ENCODE data around the gene NAT8L.

Gene NAT8L

DNA sequence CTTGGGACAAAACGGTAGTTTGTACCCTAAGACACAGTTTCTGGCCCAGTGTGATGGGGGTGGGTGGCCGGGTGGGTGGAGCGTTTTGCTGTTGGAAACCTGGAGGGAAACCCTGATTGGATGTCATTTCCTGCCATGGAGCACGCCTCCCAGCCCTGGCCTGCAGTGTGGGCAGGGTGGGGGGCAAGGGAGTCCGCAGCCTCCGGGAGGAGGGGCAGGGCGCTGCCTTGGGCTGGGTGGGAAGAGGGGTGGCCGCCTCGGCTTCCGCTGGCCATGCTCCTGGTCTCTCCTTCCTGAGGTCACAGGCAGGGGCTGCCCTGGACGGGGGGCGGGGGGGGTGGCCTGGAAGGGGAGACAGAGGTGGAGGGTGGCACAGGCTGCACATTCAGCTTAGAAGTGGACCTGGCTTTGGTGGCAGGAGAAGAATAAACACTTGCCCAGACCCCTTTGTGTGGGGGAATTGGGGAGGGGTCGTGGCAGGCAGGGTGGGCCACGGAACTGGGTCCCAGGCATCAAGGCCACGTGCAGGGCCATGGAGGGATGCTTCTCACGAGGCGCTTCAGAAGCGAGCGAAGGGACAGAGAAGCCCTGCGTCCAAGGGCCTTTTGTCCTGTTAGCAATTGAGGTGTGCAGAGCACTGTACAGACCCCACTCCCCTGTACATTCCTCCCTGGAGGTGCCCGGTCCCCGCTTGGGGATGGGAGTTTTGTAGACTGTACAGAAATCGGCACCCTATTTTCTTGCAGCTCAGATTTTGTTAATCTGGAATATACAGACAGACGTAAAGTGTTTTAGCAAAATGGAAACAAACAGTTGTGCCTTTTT lies 6.2 kb downstream of the NAT8L start:
- no peak for DNase-seq

DNA sequence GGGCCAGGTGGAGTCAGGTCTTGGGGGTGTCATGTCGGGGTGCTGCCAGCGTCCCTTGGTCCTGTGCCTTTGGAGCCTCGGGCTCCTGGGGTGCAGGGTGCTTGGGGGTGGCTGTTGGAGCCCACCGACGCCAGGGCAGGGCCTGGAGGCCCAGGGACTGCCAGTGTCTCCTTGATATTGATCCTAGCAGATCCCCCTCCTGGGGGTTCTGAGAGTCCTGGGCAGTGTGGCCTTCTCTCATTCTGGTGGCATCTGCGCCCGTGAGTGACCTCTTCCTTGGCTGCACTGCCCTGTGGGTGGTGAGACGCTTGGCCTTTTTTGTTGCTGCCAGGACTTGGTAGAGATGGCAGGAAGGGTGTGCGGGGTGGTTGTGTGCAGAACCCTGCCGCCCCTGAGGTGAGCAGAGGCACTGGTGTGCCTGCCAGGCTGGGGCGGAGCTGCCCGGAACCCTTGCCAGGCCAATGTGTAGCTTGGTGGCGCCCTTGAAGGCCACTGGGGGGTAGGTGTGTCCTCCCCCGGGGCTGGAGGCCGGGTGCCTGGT lies 7.0 kb downstream of the NAT8L start:
- DNase-seq, result no peak

DNA sequence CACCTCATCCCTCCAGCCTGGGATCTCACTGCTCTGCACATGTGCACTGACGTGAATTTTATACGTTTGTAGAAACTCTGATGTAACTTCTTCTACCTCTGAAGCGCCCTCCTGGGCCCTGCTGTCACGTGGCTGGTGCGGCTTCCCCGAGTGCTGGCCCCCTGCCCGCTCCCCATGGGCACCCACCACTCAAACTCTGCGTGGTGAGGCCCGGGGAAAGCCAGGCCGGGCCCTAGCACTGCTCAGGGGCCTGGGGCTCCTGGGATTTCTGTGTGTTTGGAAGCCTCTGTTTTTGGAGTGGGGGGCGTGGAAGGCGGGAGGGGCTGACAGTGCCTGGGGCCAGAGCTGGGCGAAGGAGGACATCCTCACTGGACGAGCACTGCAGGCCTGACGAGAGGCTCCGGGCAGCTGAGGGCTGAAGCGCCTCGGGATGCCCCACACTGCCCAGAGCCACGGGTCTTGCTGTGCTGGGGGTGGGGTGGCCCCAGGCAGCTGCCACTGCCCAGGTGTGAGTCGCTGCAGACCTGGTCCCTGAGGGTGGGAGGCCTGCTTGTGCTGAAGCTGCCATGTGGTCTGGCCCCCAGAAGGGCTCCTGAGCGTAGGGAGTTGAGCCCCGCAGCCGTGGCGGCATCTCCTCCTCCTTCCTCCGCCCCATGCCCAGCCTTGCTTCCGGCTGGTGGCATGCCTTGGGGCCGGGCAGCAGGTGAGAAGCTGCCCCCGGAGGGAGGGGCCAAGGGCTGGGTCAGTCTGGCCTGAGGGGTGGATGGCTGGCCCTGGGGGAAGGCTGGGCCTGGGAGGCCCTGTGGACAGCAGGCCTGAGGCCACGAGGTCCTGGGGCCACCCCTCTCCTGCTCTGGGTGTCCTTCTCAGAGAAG lies 7.7 kb downstream of the NAT8L start:
- no peak for DNase-seq

DNA sequence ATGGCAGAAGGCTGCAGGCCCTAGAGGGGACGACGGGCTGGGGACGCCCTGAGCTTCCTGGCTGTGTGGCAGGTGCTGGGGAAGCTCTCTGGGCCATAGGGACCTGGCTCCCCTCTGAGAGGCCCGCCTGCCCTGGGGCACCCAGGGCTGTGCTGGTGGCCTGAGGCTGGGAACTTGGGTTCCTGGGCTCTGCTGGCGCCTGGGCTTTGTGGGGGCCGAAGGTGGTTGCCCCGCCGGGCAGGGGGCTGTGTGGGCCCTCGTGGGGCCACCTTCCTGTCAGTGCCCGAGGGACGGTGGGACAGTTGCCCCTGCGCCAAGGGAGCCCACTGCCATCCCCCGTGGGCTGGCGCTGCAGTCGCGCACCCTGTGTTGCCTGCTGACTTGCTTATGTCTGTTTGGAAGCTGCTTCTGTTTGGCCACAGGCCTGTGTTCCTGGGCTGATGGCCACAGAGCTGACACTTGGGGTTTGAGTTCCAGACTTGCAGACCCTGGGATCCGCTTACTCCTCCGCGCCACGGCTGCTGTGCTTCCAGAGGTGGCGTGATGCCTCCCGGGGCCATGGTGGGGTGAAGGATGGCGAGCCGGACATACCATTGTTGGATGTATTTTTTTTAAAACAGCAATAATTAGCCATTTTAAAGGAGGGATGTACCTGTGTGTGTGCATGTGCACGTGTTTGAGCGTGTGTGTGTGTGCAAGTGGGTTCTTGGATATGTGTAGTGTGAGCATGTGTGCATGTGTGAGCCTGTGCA lies 8.5 kb downstream of the NAT8L start:
- no peak for DNase-seq

DNA sequence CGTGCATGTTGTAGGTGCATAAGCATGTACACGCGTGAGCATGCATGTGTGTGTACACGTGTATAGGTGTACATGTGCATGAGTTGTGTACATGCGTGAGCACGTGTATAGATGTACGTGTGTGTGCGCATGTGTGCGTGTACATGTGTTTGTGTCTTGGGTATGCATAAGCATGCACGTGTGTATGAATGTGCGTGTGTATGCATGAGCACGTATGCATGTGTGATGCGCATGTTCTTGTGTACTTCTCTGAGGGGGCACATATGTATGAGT lies 9.0 kb downstream of the NAT8L start:
- DNase-seq, result no peak

DNA sequence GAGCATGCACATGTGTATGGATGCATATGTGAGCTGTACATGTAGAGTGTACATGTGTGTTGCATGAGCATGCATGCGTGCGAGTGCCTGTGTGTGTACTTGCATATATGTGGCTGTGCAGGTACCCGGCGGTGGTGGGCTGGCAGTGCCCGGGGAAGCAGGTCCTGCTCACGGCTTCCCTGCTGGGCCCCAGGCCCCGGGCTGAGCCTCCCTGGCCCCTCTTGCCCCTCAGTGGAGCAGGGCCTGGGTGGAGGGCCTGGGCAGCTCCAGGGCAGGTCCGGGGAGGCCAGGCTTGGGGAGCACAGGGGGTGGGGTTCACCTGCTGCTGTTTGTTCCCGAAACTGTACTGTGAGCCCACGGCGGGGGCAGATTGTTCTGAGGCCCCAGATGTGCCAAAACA lies 9.4 kb downstream of the NAT8L start:
- DNase-seq, result no peak

DNA sequence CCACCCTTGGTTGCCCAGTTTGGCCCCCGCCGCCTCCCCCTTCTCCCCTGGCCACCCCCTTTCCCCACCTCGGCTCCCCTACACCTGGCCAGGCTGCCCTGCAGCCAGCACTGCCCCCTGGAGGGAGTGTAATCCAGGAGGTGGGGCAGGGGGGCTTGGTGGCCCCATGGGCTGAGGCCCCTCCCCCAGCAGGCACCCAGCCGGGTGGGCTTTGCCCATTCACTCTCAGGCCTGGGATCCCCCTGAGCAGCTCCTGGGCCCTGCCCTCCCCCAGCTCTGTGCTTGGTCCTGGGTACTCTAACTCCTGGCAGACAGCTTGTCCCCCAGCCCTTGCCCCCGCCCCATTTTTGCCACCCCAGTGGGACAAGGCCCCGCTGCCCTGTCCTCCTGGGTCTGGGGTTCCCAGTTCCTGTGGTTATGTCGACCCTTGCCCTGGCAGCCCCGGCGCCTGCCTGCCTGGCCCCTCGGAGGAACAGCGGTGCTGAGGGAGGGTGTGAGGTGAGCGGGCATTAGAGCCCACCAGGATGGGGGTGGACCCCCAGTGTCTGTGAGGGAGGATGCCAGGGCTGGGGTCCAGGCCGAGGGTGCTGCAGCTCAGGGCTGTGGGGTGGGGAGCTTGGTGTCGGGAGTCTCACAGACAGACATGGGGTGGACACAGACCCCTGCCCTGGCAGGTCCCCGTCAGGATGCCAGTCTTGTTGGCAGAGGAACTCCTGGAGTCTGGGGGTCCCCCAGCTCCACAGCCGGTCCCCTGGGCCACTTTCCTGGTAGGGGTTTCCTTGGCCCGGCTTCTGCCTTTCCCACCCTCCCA lies 10.2 kb downstream of the NAT8L start:
- DNase-seq, result no peak

DNA sequence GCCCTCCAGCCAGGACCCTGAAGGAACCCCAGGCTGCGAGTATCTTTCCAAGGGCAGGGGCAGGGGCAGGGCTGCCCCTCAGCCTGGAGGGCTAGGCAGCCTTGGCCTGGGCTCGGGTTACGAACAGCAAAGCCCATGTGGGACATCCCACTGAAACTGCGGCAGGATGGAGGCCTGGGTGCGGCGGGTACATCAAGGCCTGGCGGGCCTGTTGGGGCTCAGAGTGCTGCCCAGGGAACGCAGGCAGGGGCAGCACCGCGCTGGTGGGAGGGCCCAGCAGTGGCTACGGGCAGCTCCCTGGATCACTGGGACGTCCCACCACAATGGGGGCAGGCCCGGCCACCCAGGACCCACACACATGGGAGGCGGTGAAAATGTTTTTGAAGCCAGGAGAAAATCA lies 10.9 kb downstream of the NAT8L start:
- DNase-seq, result no peak

DNA sequence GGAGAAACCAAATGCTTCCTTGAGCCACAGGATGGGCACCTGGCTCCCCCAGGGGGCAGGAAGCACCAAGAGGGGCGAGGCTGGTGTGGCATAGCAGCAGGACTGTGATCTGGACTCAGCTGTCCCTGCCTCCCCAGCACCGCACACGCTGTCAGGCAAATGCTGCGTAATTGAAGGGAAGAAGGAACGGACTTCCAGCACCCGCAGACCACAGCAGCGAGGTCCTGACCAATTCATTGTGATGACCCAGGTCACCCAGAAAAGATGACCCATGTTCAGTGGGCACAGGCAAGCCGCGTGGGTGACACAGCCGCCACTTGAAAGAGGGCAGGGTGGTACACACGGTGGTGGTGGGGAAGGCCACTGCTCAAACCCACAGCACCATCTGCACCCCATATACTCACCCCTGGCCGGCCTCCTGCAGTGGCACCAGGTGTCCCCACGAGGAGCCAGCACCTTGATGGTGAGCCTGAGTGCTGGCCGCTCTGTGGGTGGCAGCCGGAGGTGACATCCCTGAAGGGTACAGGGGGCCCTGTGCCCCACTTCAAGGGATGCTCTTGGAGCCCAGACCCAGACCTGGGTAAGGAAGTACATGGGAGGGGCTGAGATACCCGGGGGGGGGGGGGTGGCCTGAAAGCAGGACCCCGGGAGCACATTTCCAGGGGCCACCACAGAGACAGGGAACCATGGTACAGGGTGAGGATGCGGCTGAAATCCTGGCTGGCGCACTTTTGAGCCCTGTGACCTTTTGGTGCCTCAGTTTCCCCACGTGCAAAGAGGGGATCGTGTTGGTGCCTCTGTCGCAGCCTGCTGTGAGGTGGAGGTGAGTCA lies 11.5 kb downstream of the NAT8L start:
- DNase-seq, result no peak

DNA sequence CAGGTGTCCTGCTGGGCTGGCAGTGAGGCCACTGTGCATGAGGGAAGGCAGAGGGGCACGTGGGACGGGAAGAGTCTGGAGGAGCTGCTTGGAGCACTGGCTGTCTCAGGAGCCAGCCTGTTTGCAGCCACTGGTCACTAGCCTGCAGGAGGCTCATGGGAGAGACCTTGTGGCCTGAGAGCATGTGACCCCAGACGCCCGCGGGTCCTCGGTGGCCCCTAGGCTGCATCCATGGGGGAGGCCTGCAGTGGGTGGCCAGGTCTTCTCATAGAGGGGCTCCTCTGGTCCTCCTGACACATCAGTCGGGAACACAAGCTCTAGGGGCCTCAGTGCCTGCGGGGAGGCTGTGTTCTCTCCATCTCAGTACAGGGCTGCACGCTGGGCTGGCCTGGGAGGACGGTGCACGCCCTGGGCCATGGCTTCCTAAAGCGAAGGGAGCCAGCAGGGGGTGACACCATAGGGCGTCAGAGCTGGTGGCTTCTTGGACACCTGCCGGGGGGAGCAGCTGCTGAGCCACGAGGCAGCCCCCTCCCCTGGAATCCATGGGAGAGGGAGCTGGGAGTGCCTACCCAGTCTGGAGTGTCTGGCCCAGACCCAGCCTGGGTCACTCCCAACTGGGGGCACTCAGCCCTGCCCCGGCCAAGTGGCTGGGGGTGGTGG lies 12.3 kb downstream of the NAT8L start:
- DNase-seq, result no peak

DNA sequence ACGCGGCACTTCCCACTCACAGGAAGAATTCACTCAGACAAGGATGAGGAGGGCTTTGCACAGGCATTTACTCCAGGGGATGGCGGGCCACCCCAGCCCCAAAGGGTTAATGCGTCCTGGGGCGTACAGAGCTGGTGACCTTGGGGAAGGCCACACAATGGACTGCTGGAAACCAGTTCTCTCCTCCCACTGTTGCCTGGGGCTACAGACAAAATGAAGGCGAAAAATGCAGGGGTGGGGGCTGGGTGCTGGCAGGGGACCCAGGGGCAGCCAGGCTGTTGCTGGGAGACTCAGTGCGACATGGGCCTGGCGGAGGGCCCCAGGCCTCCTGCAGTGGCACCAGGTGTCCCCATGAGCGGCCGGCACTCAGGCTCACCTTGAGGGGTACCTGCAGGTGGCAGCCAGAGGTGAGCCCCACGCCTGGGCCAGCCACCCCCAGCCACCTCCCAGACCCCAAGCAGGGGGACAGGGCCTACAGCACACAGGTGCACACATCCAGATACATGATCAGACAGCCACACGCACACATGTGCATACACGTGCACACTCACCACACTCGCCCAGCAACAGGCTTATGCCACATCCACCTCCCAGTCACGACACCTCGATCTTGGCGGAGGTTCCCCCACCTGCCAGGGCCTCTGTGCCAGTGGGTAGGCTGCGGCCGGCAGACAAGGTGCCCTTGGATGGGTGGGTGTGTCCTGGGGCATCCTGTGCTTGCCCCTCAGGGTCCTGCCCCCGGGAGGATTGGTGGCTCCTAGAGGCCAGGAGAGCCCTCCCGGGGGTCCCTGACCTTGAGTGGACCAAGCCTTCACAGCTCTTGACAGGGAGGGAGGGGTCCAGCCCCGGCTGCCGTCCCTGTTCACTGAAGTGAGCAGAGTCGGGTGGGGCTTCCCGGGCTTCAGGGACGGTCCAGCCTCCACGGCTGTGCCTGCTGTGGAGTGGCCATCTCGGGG lies 13.1 kb downstream of the NAT8L start:
- DNase-seq, result no peak

DNA sequence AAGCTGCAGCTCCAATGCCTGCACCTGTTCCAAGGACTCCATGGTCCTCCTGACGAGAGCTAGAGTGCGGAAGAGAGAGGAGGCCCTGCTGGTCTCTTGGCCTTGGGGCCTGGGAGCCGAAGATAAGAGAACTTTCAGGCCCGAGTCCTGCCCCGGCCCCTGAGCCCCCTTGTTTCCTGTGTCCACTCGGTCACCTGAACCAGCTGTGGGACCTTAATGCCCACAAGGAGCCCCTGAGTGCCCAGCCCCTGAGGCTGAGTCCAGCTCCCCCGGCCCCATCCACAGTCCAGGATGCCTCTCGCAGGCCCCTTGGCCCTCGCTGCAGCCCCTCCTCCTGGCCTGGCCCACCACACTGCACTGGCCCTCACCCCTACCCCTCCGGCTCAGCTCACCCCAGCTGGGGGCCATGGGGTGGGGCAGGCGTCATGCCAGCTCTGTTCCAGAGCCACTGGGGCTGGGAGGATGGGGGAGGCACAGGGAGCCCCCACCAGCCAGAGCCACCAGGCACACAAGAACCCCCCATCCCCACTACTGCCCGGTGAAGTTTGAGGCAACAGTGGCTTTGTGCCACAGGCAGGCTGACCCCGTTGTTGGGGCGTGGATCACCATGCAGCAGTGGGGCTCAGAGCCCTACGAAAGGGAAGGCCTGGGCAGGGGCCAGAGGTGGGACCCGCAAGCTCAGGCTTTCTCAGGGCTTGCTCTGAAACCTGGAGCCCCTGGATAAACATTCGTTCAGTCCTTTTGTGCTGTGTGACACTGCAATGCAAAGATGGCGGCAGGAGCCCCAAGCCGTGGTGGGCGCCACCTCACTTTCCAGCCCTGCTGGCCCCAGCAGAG lies 14.1 kb downstream of the NAT8L start:
- DNase-seq, result no peak

DNA sequence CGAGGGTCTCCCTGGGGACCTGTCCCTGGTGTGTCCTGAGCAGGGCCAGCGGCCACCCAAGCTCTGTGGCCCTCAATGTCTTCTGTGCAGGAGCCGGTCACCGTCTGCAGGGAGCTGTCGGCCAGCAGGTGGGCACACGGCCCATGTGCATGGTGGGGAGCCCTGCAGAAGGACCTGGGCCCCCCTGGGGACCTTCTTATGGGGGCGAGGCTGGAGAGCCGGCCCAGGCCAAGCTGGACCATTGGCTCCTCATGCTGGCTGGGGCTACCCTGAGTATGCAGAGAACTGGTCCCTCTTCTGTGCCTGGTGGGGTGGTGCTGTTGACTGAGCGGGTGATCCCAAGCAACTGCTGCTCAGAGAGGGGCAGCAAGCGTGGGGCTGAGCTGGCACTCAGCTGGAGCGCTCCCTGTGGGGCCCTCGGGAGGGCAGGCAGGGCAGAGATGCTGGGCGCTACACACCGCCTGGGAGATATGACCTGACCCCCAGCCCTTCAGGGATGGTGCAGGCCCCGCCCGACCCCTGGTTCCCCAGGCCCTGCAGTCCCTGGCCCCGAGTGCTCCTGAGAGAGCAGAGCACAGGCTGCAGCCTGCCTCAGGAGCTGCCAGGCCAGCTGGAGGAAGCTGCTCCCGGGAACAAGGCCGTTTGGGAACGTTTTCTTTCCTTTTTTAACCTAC lies 14.8 kb downstream of the NAT8L start:
- DNase-seq, result no peak

DNA sequence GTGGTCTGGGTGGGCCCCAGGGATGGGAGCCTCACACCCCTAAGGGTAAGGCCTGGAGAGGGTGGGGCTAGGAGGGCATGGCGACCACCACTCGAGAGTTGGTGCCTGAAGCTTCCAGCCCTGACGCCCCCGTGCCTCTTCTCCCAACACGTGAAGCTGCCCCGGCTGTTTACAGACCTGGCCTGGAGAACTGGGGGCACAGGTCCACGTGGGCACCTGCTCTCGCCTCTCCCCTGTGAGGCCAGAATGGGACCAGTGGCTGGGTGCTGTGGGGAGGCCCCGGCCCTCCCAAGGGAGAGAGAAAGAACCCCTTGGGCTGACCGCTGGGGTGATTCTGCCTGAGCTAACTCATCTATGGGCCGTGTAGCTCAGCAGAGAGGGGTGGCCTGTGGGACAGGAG lies 15.5 kb downstream of the NAT8L start:
- no peak for DNase-seq

DNA sequence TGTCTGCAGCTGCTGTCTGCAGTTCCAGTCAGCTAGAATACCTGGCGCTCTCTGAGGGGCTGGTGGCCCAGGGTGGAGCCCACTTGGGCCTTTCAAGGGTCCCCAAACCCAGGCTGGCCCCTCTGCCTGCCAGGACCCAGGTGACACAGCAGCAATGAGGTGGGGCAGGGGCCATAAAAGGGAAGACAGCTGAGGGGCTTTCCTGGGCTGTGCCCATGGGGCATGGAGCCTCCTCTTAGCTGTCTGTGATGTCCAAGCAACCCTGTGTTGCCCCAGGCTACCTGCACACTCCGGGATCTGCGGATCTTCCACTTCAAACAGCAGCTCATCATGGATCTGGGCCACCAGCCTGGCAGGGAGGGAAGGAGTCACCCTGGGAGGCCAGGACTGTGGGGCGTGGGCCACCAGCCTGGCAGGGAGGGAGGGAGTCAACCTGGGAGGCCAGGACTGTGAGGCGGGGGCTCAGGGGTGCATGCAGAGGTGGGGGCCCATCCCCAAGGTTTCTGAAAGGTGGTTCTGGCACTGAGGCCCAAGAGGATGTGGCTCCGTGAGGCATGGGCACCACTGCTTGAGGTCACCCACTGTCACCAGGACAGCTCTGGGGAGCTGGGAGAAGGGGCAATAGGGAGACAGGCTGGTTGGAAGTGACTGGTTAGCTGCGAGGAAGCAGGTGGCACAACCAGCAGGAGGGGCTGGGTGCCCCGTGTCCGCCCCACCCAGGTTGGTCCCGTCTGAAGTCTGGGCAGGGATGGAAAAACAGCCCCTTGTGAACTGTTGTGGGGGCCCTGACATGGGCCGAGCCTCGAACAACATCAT lies 16.3 kb downstream of the NAT8L start:
- DNase-seq, result no peak

DNA sequence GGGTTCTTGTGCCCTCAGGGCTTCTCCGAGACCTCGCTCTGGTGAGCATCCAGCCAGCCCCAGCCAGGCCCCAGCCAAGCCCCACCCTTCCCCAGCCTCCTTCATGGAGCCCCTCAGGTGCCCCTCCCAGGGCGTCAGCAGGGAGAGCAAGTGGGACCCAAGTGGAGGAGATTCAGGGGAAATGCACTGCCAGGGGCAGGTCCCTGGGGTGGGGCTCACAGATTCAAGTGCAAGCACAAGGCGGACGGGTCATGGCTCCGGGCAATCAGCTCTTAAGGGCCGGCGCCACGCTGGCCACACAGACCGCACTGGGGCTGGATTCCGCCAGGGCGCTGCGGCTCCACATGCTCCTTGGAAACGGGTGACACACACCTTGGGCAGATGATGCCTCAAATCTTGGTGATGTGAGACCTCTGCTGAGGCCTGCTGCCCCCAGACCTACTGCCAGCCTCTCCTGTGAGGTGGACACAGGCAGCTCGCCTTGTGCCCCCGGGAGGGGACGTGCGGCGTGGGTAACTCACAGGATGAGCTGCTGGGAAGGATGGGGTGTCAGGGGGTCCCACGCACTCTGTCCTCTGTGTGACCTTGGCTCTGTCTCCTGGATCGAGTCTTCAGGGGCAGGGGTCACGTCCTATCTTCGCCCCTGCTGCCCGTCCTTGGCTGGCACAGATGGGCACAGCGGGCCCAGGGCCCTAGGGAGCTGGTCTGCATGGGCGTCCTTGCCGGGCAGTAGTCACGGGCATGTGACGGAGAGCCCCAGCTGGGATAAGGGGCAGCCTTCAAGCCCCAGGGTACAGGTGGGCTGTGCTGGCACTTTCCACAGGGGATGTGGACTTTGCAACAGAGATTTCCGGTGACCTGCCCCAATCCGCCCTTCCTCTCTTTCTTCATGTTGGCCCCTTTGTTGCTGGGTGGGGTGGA lies 17.1 kb downstream of the NAT8L start:
- DNase-seq, result no peak

All from NCI-H524 treated with DMSO at 0.1 percent for 48 hours (cell line).